GM12878 (cell line): ENCODE results near the gene ARHGEF11. TPM values are rescaled to one million over a fixed set of nuclear protein-coding genes. Genes with fewer than 3 reads are reported as not detected.

Experiments used
- ATF7 ChIP-seq: fragments of 450-650 bp; IDR thresholded peaks from 2 replicates; pipeline ENCODE4 v1.6.1; 2016; ENCODE audit warnings: low read depth, mild to moderate bottlenecking
- CBX3 ChIP-seq: fragments of 200-600 bp; sonication (generic); IDR thresholded peaks from 2 replicates; pipeline ENCODE4 v1.6.1; 2016; ENCODE audit warnings: low read depth, borderline replicate concordance
- CUX1 ChIP-seq: IDR thresholded peaks from 2 replicates; pipeline ENCODE4 v1.6.1; 2012; ENCODE audit warnings: improper control_type of control experiment, low read depth, low read length; ENCODE audit not compliant: insufficient replicate concordance
- ELK1 ChIP-seq: IDR thresholded peaks from 2 replicates; pipeline ENCODE4 v1.6.1; 2012; ENCODE audit warnings: low read depth, low read length, improper control_type of control experiment
- KDM1A ChIP-seq: fragments of 200-600 bp; sonication (generic); IDR thresholded peaks from 2 replicates; pipeline ENCODE4 v1.6.1; 2016; ENCODE audit warnings: borderline replicate concordance
- MAX ChIP-seq: IDR thresholded peaks from 2 replicates; pipeline ENCODE4 v1.6.1; 2012; ENCODE audit warnings: low read depth, low read length, improper control_type of control experiment
- NR2C1 ChIP-seq: fragments of 450-650 bp; IDR thresholded peaks from 2 replicates; pipeline ENCODE4 v1.6.1; 2017; ENCODE audit warnings: antibody characterized with exemption, mild to moderate bottlenecking, moderate library complexity
- RUNX3 ChIP-seq: IDR thresholded peaks from 2 replicates; pipeline ENCODE4 v1.6.1; 2012; ENCODE audit warnings: low read length, inconsistent platforms
- ZBTB11 ChIP-seq: fragments of 450-650 bp; formaldehyde crosslinking; IDR thresholded peaks from 2 replicates; pipeline ENCODE4 v1.5.0; 2022; ENCODE audit warnings: mild to moderate bottlenecking, missing genetic modification characterization
- polyA plus RNA-seq, 11 experiments: library from polyadenylated mRNA; depleted of rRNA in 4 of 11; unstranded in 6 of 11; stranded (reverse) in 5 of 11; fragments of >200 nt; fragmentation: Nextera tagmentation in 4 of 11; fragmentation: Illumina TruSeq in 1 of 11; extraction: Ambion mirVana in 4 of 11; extraction: Trizol in 1 of 11; gene quantifications; 1 replicate in 1 of 11; 2 replicates in 10 of 11; pipeline versions ENCODE4 v1.2.1 to v1.2.3, GENCODE V29; 2011 to 2016; ENCODE audit warnings: inconsistent platforms in 2 of 11, missing spikeins in 2 of 11, low read depth in 1 of 11
- total RNA-seq, 4 experiments: library from RNA; depleted of rRNA in 3 of 4; stranded (reverse); fragments of >200 nt in 3 of 4; fragmentation: Illumina TruSeq in 1 of 4; extraction: Trizol in 1 of 4; gene quantifications; 2 replicates each; pipeline versions ENCODE4 v1.2.1 to v1.2.3, GENCODE V29; 2013 to 2021

Gene ARHGEF11
- total and polyA plus RNA-seq, 10 of the 15 experiments (the other 5 are each of a cell fraction or from before 2014, with no cell fraction given), result 0.05 to 12.7 (median 1.8) TPM

- TF ChIP-seq CUX1, result no peak
- TF ChIP-seq ATF7, result no peak
- TF ChIP-seq KDM1A, result no peak
- TF ChIP-seq ELK1, result no peak
- TF ChIP-seq NR2C1, result no peak
- no peak for TF ChIP-seq RUNX3
- TF ChIP-seq ZBTB11 (CRISPR knock-in tag), result no peak
- no peak for TF ChIP-seq MAX
- no peak for TF ChIP-seq CBX3
- TF ChIP-seq, all 136 proteins: peak for 0
Observed at GRCh38 chr1:156905176-156905575, 140.4 kb downstream of the ARHGEF11 start (continued).
